Measurements from ENCODE around the gene SCRN2. TPM values are rescaled to one million over a fixed set of nuclear protein-coding genes. Genes with fewer than 3 reads are reported as not detected.

SCRN2 gene
- total and polyA plus RNA-seq, 2 of the 8 experiments (the other 6 are each of a cell fraction or from before 2014, with no cell fraction given): 24.4 to 42.3 TPM

DNA sequence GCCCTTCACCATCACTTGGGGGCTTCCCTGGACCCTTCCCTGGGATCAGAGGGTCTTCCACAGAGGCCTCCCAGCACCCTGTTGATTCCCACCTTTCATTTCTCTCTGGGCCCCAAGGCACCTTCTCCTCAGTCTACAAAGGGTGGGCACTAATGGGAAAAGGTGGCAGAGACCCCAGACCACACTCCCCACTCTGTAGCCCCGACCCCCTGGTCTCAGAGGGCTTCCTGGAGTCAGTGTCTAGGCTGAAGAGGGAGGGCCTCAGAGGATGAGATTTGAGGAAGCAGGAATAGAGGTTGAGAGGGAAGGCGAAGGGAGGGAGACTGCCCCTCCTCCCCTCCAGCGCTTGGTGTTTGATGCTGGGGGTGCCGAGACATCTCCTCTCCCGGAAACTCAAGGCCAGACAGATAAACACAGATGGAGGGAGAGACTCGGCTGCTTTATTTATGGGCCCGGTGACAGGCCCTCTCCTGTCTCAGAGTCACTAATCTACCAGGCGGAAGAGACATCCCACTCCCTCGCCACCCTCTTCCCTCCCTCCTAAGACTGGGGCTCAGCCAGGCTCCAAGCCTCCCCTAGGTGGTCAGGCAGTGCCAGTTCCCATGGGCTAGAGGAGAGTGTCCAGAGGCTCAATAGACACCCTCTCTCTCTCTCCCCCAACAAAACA lies 36.4 kb upstream of the SCRN2 start:
- Histone ChIP-seq H2BK20ac (ENCODE audit: low read length) (no peak overlapping the region), H3K4ac (replicated peaks; ENCODE audit: insufficient read length, low read depth, low read length) (no peak overlapping the region), H3K79me1 (ENCODE audit: low read depth, low read length) (no peaks in the 10 kb centered on the region), H3K4me1 (replicated peaks in 1 of 4; ENCODE audit: control insufficient read depth in 3 of 4, insufficient read depth in 4 of 4, low read length in 3 of 4) (peaks cover 10 to 37% (median 23%) of the 10 kb centered on the region in 4 experiments), H2BK5ac (ENCODE audit: low read depth, low read length) (no peak overlapping the region), H4K8ac (ENCODE audit: extremely low read depth, insufficient read depth, low read length) (no peak overlapping the region; the same call in 1 of the 2 replicates), H4K91ac (replicated peaks; ENCODE audit: insufficient read length, low read length) (no peak overlapping the region), H3K27ac (ENCODE audit: low read depth, low read length) (no peak overlapping the region), H3K27me3 (replicated peaks in 1 of 4; ENCODE audit: control insufficient read depth in 3 of 4, extremely low read depth in 1 of 4, insufficient read depth in 3 of 4, low read length in 3 of 4) (peaks cover 0 to 4% (median 2%) of the 10 kb centered on the region in 4 experiments; a peak in 3 of 7 replicates), H4K20me1 (replicated peaks in 1 of 2; ENCODE audit: control insufficient read depth in 1 of 2, insufficient read depth in 2 of 2, low read length in 2 of 2) (no peaks in the 10 kb centered on the region), H2BK120ac (replicated peaks; ENCODE audit: low read depth, low read length) (no peak overlapping the region), H2BK12ac (ENCODE audit: low read depth, low read length) (no peak overlapping the region), H3K36me3 (ENCODE audit: control insufficient read depth in 2 of 4, insufficient read depth in 4 of 4, low read length in 3 of 4) (no peaks in the 10 kb centered on the region), H3K9ac (replicated peaks in 1 of 4; ENCODE audit: extremely low read depth in 1 of 4, low read depth in 3 of 4, low read length in 3 of 4) (no peak overlapping the region), H2BK15ac (ENCODE audit: low read length) (no peak overlapping the region), H3K14ac (ENCODE audit: insufficient read length) (no peak overlapping the region), H2AK5ac (ENCODE audit: low read depth, low read length) (no peak overlapping the region), H3K23me2 (ENCODE audit: low read depth, low read length) (no peaks in the 10 kb centered on the region; the same call in 1 of the 2 replicates), H3K4me3 (ENCODE audit: extremely low read depth in 1 of 4, insufficient read depth in 2 of 4, low read depth in 3 of 4, low read length in 4 of 4) (no peak overlapping the region), H3K9me3 (ENCODE audit: insufficient read depth in 2 of 2, low read depth in 1 of 2, low read length in 1 of 2) (no peaks in the 10 kb centered on the region), H3K23ac (ENCODE audit: insufficient read length) (no peak overlapping the region), H3K56ac (replicated peaks; ENCODE audit: insufficient read length, low read depth, low read length) (no peak overlapping the region), H3K79me2 (ENCODE audit: control insufficient read depth in 1 of 2, insufficient read depth in 2 of 2, low read length in 2 of 2) (no peaks in the 10 kb centered on the region), H3K4me2 (ENCODE audit: insufficient read depth in 1 of 2, low read depth in 2 of 2, low read length in 2 of 2) (no peak overlapping the region), H2AFZ (ENCODE audit: low read length) (no peak overlapping the region), H4K5ac (ENCODE audit: insufficient read length, low read depth, low read length) (no peak overlapping the region), H3K18ac (ENCODE audit: extremely low read depth, low read length) (peak overlapping the region; percentile 71; the same call in 1 of the 2 replicates)
- ChIA-PET CTCF (ENCODE audit: partially characterized antibody) (interaction anchor here (10.7 to 18.8 kb wide), 2 partner anchors 28 kb away, joined by 257 to 1206 read pairs; partner anchors contain the start of genes SCRN2 and SP6), POLR2A (ENCODE audit: partially characterized antibody) (interaction anchor here (1.2 kb wide), 1 partner anchor 30 kb away, joined by 3 read pairs; no protein-coding TSS in a partner anchor)
- TF ChIP-seq ASH2L (IDR thresholded peaks at IDR 0.05; ENCODE audit: low read length): peak; percentile 4
- no peak for TF ChIP-seq RBBP5 (IDR thresholded peaks at IDR 0.05; ENCODE audit: borderline replicate concordance, low read depth, low read length)
- WGBS, 2 experiments (ENCODE audit: extremely low coverage in 1 of 2, insufficient coverage in 1 of 2, insufficient read length in 1 of 2, insufficient replicate concordance in 2 of 2, low coverage in 1 of 2, low lambda C conversion rate in 2 of 2, missing lambda C conversion rate in 1 of 2): 81% methylated on average over 8 of the region's 9 CpGs; no CpG with 5 or more reads in 1 of the 2 experiments
- DNase-seq (ENCODE audit: low read depth in 1 of 2, low spot score in 2 of 2) (no peak), FAIRE-seq (no peak)

All from H1 (cell line).